H1 (cell line): ENCODE data around the gene PCCA.

ENCODE experiments used
- BACH1 ChIP-seq: IDR thresholded peaks from 2 replicates; pipeline ENCODE4 v1.6.1; 2012; ENCODE audit warnings: low read length, improper control_type of control experiment
- CTCF ChIP-seq, 3 experiments: IDR thresholded peaks; 1 replicate in 2 of 3; 2 replicates in 1 of 3; pipeline versions ENCODE4 v1.5.1 to v1.6.1; 2011; ENCODE audit warnings: low read length in 3 of 3, mild to moderate bottlenecking in 3 of 3, inconsistent platforms in 2 of 3, low read depth in 1 of 3, moderate library complexity in 1 of 3; ENCODE audit not compliant: insufficient read depth in 1 of 3; ENCODE audit errors: control extremely low read depth in 1 of 3
- GABPA ChIP-seq: IDR thresholded peaks from 2 replicates; pipeline ENCODE4 v1.6.1; 2011; ENCODE audit warnings: mild to moderate bottlenecking, low read length, moderate library complexity, borderline replicate concordance; ENCODE audit not compliant: insufficient read depth
- JUND ChIP-seq: IDR thresholded peaks from 2 replicates; pipeline ENCODE4 v1.6.1; 2011; ENCODE audit warnings: mild to moderate bottlenecking, improper control_type of control experiment, low read length
- POLR2A ChIP-seq, 2 experiments: IDR thresholded peaks; 1 replicate in 1 of 2; 2 replicates in 1 of 2; pipeline ENCODE4 v1.6.1; 2011; ENCODE audit warnings: low read depth in 2 of 2, low read length in 2 of 2, mild to moderate bottlenecking in 2 of 2; ENCODE audit errors: control extremely low read depth in 1 of 2
- TCF12 ChIP-seq: IDR thresholded peaks from 2 replicates; pipeline ENCODE4 v1.6.1; 2011; ENCODE audit warnings: low read depth, mild to moderate bottlenecking, low read length

- TF ChIP-seq TCF12: no peak
- TF ChIP-seq JUND: no peak
- no peak for TF ChIP-seq CTCF (IDR thresholded peaks at IDR 0.05; ENCODE audit: control extremely low read depth in 1 of 3, insufficient read depth in 1 of 3, low read depth in 1 of 3, low read length in 3 of 3)
- TF ChIP-seq BACH1: no peak
- TF ChIP-seq POLR2A (IDR thresholded peaks at IDR 0.05; ENCODE audit: control extremely low read depth in 1 of 2, low read depth in 2 of 2, low read length in 2 of 2): no peak
- TF ChIP-seq GABPA: no peak
Observed at GRCh38 chr13:100182900-100183490, 94.1 kb downstream of the PCCA start.
